Measurements from ENCODE around the gene DLST.

The DLST gene

GRCh38 chr14:74949859-74950573 is 68.3 kb downstream of the DLST start:
- Histone ChIP-seq H3K4me3 (ENCODE audit: low read length in 2 of 2) (no peak overlapping the region), H3K27me3 (ENCODE audit: control insufficient read depth in 1 of 2, insufficient read depth in 2 of 2, low read length in 2 of 2) (peaks cover 14 to 19% of the 10 kb centered on the region in 2 donors), H3K9me3 (ENCODE audit: control insufficient read depth in 2 of 2, low read length in 2 of 2) (no peaks in the 10 kb centered on the region), H3K36me3 (ENCODE audit: control insufficient read depth in 2 of 2, insufficient read depth in 2 of 2, low read length in 2 of 2) (no peaks in the 10 kb centered on the region), H3K9ac (ENCODE audit: low read length in 2 of 2) (no peak overlapping the region), H3K4me1 (ENCODE audit: control insufficient read depth, insufficient read depth, low read length) (peaks cover 27% of the 10 kb centered on the region), H3K27ac (ENCODE audit: low read length) (no peak overlapping the region)

- Histone ChIP-seq H3K27ac (ENCODE audit: low read length) (no peak overlapping the region), H3K27me3 (ENCODE audit: control insufficient read depth in 1 of 2, insufficient read depth in 2 of 2, low read length in 2 of 2) (peaks cover 14 to 19% of the 10 kb centered on the region in 2 donors), H3K9ac (ENCODE audit: low read length in 2 of 2) (no peak overlapping the region), H3K4me1 (ENCODE audit: control insufficient read depth, insufficient read depth, low read length) (peaks cover 32% of the 10 kb centered on the region), H3K9me3 (ENCODE audit: control insufficient read depth in 2 of 2, low read length in 2 of 2) (no peaks in the 10 kb centered on the region), H3K36me3 (ENCODE audit: control insufficient read depth in 2 of 2, insufficient read depth in 2 of 2, low read length in 2 of 2) (no peaks in the 10 kb centered on the region), H3K4me3 (ENCODE audit: low read length in 2 of 2) (no peak overlapping the region)
These were observed 69.2 kb downstream of the DLST start for GRCh38 chr14:74950795-74951442.

GRCh38 chr14:74951443-74952179 is 69.9 kb downstream of the DLST start:
- H3K4me1 ChIP-seq (ENCODE audit: control insufficient read depth, insufficient read depth, low read length), result peaks cover 28% of the 10 kb centered on the region
- H3K4me3 ChIP-seq (ENCODE audit: low read length in 2 of 2), result no peak overlapping the region
- no peak overlapping the region for H3K9ac ChIP-seq (ENCODE audit: low read length in 2 of 2)
- H3K27ac ChIP-seq (ENCODE audit: low read length), result no peak overlapping the region
- peaks cover 14 to 19% of the 10 kb centered on the region in 2 donors for H3K27me3 ChIP-seq (ENCODE audit: control insufficient read depth in 1 of 2, insufficient read depth in 2 of 2, low read length in 2 of 2)
- no peaks in the 10 kb centered on the region for H3K36me3 ChIP-seq (ENCODE audit: control insufficient read depth in 2 of 2, insufficient read depth in 2 of 2, low read length in 2 of 2)
- no peaks in the 10 kb centered on the region for H3K9me3 ChIP-seq (ENCODE audit: control insufficient read depth in 2 of 2, low read length in 2 of 2)

GRCh38 chr14:74952180-74952665 is 70.5 kb downstream of the DLST start:
- no peaks in the 10 kb centered on the region for H3K36me3 ChIP-seq (ENCODE audit: control insufficient read depth in 2 of 2, insufficient read depth in 2 of 2, low read length in 2 of 2)
- H3K27me3 ChIP-seq (ENCODE audit: control insufficient read depth in 1 of 2, insufficient read depth in 2 of 2, low read length in 2 of 2), result peaks cover 14 to 19% of the 10 kb centered on the region in 2 donors
- H3K27ac ChIP-seq (ENCODE audit: low read length), result no peak overlapping the region
- H3K4me3 ChIP-seq (ENCODE audit: low read length in 2 of 2), result no peak overlapping the region
- H3K9me3 ChIP-seq (ENCODE audit: control insufficient read depth in 2 of 2, low read length in 2 of 2), result no peaks in the 10 kb centered on the region
- H3K9ac ChIP-seq (ENCODE audit: low read length in 2 of 2), result no peak overlapping the region
- peaks cover 24% of the 10 kb centered on the region for H3K4me1 ChIP-seq (ENCODE audit: control insufficient read depth, insufficient read depth, low read length)

- Histone ChIP-seq H3K4me3 (ENCODE audit: low read length in 2 of 2) (no peak overlapping the region), H3K36me3 (ENCODE audit: control insufficient read depth in 2 of 2, insufficient read depth in 2 of 2, low read length in 2 of 2) (no peaks in the 10 kb centered on the region), H3K9me3 (ENCODE audit: control insufficient read depth in 2 of 2, low read length in 2 of 2) (no peaks in the 10 kb centered on the region), H3K27ac (ENCODE audit: low read length) (no peak overlapping the region), H3K9ac (ENCODE audit: low read length in 2 of 2) (no peak overlapping the region), H3K27me3 (ENCODE audit: control insufficient read depth in 1 of 2, insufficient read depth in 2 of 2, low read length in 2 of 2) (peaks cover 14 to 19% of the 10 kb centered on the region in 2 donors), H3K4me1 (ENCODE audit: control insufficient read depth, insufficient read depth, low read length) (peaks cover 24% of the 10 kb centered on the region)
These were observed 71.2 kb downstream of the DLST start for GRCh38 chr14:74952697-74953484.

Data from stomach smooth muscle (tissue), 2 donors.